GM12874 (cell line): ENCODE measurements around the gene MGAT4B.

Source experiments
- TF ChIP-seq, protein P1 (sequence below): IDR thresholded peaks from 2 replicates; pipeline ENCODE4 v1.5.1; 2011; ENCODE audit warnings: low read depth, mild to moderate bottlenecking, control low read depth, low read length, moderate library complexity; ENCODE audit not compliant: insufficient read depth

MGAT4B gene

DNA sequence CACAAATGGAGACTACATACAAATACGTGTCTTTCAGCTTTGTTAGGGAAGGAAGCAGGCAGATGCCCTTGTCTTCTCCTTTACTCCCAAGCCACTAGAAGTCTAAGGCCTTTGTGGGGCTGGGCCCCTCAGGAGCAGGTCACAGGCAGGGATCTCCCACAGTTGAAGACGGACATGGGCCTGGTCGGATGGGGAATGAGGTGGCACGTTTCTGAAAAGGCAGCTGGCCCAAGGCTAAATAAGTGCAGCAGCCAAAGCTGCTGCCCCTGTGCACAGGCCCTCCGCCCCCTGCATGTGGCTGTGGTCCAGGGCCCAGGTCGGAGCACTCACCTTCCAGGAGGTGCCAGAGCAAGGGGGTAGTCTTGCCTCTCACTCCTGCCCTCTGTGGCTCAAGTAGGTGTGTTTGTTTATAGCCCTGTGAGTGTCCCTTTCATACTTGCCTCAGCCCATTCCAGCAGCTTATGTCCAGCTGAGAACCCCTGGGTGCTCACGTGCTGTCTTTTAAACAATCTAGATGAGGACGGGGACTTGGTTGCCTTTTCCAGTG, 15.9 kb upstream of the MGAT4B start:
- TF ChIP-seq, protein P1, sequence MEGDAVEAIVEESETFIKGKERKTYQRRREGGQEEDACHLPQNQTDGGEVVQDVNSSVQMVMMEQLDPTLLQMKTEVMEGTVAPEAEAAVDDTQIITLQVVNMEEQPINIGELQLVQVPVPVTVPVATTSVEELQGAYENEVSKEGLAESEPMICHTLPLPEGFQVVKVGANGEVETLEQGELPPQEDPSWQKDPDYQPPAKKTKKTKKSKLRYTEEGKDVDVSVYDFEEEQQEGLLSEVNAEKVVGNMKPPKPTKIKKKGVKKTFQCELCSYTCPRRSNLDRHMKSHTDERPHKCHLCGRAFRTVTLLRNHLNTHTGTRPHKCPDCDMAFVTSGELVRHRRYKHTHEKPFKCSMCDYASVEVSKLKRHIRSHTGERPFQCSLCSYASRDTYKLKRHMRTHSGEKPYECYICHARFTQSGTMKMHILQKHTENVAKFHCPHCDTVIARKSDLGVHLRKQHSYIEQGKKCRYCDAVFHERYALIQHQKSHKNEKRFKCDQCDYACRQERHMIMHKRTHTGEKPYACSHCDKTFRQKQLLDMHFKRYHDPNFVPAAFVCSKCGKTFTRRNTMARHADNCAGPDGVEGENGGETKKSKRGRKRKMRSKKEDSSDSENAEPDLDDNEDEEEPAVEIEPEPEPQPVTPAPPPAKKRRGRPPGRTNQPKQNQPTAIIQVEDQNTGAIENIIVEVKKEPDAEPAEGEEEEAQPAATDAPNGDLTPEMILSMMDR = no peak

DNA sequence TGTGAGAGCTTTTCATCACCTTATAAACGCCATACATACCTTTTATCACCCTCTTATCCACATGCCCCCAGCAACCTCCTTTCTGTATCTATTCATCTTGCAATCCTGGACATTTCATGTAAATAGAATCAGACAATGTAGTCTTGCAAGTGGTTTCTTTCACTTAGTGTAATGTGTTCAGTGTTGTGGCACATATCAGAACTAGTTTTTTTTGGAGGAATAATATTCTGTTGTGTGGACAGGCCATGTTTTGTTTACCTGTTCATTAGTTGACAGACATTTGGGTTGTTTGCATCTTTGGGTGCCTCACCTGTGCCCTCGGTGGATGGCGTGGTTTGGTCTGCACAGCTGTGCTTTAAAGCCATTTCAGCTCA, 15.4 kb upstream of the MGAT4B start:
- TF ChIP-seq, protein P1 = no peak

DNA sequence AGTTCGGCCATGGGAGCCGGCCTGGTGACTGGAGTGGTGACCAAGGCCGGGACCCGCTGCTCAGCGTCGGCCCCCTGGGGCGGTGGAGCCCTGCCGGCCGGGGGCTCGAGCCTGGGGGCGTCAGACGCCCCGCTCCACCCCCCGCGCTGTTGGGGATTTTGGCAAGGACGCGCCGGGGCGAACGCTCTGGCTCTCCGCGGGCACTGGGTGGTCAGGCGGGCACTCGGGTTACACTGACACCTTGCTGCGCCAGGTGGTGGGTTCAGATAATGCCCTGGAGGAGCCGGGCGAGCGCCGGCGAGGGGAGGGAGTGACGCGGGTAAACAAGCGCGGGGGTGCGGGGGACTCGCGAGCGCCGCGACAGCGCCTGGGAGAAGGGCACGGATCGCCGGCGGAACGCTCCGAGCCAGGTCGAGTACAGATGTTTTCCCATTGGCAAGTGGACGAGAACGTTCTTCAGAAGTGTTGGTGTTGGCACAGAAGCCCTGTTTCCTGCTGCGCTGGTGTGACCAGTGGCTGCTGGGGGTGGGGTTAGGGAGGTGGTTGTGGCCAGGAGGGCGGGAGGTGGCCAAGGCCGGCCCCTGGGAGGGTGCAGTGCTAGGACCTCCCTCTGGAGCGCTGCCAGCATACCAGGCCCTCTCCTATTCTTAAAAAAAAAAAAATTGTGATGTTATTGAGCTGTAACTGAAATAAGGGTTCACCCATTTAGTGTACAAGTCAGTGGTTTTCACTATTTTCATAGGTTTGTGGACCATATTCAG, 14.8 kb upstream of the MGAT4B start:
- TF ChIP-seq, protein P1 = no peak

DNA sequence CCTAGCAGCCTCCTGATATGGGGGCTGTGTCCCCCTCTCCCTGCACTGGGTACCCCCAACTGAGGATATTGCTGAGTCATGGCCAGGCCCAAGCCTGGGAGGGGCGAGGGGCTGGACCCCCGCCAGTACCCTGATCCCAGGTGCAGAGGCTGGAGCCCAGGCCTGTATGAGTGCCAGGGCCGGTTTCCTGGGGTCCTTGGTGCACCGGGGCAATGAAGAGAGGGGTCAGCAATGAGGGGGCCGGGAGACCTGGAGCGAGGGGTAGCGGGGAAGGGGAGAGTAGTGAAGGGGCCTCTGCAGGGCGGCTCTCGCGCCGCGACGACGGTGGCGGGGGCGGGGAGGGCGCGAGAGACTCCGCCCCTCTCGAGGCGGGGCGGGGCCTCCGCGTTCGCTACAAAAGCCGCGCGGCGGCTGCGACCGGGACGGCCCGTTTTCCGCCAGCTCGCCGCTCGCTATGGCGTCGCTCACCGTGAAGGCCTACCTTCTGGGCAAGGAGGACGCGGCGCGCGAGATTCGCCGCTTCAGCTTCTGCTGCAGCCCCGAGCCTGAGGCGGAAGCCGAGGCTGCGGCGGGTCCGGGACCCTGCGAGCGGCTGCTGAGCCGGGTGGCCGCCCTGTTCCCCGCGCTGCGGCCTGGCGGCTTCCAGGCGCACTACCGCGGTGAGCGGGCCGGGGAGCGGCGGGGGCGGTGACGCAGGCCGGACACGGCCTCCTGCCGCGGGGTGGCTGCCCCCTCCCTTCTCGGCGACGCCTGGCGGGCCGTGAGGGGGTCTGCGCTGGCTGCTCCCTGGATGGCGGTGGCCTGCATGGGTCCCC, 14.0 kb upstream of the MGAT4B start, which contains the start of gene SQSTM1:
Gene SQSTM1 (plus strand): TSS at position 423 of the 815 bp plus-strand sequence. CDS start 32 bp downstream, at position 455.
- TF ChIP-seq, protein P1 = no peak

DNA sequence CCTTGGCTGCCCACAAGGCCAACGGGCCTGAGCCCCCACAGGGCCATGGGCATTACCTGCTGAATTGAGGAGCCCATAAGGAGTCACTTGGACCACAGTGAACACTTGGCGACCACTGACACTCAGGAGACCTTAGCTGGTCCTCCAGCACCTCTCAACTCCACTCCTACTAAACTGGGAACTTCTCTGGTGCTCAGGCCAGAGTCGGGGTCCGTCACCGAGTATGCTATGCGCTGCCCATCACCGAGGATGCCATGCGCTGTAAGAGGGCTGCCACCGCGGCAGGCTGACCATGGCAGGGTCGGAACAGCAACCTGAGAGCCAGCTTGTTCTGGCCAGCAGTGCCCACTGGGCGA, 13.4 kb upstream of the MGAT4B start:
- TF ChIP-seq, protein P1 = no peak

DNA sequence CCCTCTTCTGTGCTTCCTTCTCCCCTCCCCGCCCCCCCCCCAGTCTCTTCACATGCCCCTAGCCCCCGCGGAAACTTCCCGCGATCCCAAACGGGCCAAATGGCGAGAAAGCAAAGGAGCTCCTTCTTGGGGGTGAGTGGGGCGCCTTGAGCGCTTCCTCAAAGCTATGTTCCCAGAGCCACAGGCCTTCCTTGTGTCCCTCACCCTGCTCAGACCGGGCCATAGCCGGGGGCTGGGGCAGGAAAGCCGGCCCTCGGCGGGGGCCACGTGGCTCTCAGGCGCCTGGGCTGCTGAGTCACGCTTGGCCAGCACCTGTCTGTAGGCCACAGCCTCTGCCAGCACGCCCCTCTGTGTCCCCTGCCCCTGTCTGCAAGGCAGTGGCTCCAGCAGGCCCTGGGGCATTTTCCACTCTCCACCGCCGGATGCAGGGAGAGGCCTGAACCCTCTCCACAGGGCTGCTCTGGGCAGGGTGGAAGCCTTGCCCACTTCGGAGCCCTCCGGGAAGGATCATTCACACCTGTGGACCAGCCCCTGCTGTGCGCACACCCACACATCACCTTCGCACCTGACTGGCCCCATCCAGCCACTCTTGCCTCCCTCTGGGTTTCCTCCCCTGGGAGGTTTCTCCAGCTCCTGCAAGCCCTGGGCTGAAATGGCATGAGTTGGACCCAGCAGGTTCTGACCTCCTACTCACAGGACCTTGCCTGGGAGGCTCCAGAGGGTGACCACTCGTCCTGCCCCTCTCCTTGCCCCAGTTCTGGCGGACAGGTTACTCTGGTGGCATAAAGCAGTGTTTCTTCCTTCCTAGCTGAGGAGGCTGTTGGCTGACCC, 12.8 kb upstream of the MGAT4B start:
- TF ChIP-seq, protein P1 = no peak

DNA sequence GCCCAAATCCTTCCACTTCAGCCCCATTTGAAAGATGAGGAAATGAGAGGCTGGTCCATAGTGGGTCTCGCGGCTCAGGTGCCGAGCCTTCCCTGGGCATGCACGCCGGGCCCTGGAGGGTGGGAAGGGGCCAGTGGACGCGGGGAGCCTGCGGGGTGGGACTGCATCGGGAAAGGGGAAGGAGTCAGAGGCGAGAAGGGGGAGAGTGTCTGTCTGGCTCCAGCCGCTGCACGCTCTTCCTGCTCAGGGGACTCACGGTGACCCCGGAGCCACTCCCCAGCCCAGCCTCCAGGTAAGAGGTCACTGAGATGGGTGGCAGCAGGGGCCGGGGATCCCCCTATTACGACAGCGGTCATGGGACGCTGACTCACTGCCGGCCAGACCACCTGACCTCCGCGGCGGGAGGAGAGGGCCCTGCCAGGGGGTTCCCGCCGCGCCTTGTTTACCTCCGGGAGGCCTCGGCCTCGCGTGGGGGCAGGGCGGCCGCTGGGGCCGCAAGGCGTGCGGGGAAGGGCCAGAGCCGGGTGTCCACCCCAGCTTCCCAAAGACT, 12.2 kb upstream of the MGAT4B start:
- TF ChIP-seq, protein P1 = no peak
